Heart left ventricle (tissue), 13 donors: ENCODE data around the gene ERC1.

Experiments used
- POLR2A ChIP-seq, 2 donors: fragments of 450-650 bp; IDR thresholded peaks; one replicate each; pipeline ENCODE4 v1.6.1; 2017; ENCODE audit warnings: antibody characterized with exemption in 2 of 2, mild to moderate bottlenecking in 2 of 2, moderate library complexity in 2 of 2
- TF ChIP-seq, protein P1 (sequence below), 12 donors: fragments of 200-600 bp; sonication (generic) in 4 of 12; IDR thresholded peaks; one replicate each; pipeline versions ENCODE4 v1.5.0 to v1.8.0; 2018 to 2022; ENCODE audit warnings: antibody characterized with exemption in 12 of 12, mild to moderate bottlenecking in 5 of 12
- donor health status: ischemic (EF 13 %, LVEDD 7.1; RV severe dilation, severe dysfunction).
- donor health status: DM: no; HTN: yes; CAD: no.
- donor health status: DM: no; HTN: no; CAD: no.
- donor health status: ischemic (EF 25% LVEDD 6.9; RV normal size, moderate dysfunction).
- donor health status: ischemic (EF 25% LVEDD 5.7; RV mildly dilated, moderate dysfunction).
- donor health status: ischemic (EF 35%, LVEDD 5.7; RV mildly dilated, moderate dysfunction).
- donor health status: nonischemic (EF 11% LVEDD 7.7; RV severe dilation, severe dysfunction).
- donor health status: DM: yes; HTN: yes; CAD: no.
- donor health status: PGD.
- donor health status: ischemic (EF 29% LVEDD 5.4; RV normal size, mild dysfunction).
- donor health status: nonischemic (EF 23%, LVEDD 6.1; RV moderate dilation, normal function).

DNA sequence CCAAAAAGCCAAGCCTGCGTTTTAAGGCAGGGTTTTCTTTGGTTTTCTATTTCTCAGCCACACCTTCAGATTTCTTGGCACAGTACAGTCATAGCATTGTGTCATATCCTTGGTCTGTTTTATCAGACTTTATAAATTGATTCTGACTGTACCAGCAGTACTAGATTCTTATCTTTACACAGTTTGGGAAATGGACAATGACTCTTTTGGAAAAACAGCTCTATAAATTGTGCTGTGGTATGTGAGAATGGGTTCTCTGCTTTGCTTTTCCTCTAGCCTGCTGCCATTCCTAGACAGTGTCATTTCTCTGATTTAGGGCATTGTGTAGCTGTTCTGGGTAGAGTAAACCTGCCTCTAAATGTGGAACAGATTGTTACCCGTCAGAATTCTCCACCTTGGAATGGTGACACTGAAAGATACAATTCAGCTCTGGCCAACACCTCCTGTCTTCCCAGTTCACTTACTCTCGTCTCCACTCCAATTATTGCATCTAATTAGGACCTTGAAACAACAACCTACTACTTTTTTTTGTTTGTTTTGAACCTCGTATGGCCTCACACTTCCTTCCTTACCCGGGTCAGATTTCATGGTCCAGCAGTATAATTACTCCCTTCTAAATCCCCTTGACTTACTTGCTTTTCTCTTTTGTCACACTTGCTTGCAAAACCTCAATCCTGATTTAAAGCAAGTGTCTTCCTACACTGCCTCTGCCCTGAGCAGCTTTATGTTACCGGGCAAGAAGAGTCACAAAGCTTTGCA lies 226.3 kb downstream of the ERC1 start:
- TF ChIP-seq, protein P1, sequence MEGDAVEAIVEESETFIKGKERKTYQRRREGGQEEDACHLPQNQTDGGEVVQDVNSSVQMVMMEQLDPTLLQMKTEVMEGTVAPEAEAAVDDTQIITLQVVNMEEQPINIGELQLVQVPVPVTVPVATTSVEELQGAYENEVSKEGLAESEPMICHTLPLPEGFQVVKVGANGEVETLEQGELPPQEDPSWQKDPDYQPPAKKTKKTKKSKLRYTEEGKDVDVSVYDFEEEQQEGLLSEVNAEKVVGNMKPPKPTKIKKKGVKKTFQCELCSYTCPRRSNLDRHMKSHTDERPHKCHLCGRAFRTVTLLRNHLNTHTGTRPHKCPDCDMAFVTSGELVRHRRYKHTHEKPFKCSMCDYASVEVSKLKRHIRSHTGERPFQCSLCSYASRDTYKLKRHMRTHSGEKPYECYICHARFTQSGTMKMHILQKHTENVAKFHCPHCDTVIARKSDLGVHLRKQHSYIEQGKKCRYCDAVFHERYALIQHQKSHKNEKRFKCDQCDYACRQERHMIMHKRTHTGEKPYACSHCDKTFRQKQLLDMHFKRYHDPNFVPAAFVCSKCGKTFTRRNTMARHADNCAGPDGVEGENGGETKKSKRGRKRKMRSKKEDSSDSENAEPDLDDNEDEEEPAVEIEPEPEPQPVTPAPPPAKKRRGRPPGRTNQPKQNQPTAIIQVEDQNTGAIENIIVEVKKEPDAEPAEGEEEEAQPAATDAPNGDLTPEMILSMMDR (IDR thresholded peaks at IDR 0.05): no peak
- no peak for TF ChIP-seq POLR2A (IDR thresholded peaks at IDR 0.05)
